GM18870 (cell line): ENCODE results near the gene ACAP2.
A peak's percentile ranks its signal among the peaks of the same experiment; 100 is the strongest.
"Not testable (repeated sequence)": the region's sequence is repeated elsewhere in the genome, so short reads cannot be mapped to it uniquely, and the experiment has no call there.

Source experiments
- ATAC-seq: cut with Tn5 transposase; IDR thresholded peaks from one replicate; pipeline ENCODE4 v1.9.1; 2021; ENCODE audit warnings: moderate library complexity; ENCODE audit not compliant: unreplicated experiment

ACAP2 gene

DNA sequence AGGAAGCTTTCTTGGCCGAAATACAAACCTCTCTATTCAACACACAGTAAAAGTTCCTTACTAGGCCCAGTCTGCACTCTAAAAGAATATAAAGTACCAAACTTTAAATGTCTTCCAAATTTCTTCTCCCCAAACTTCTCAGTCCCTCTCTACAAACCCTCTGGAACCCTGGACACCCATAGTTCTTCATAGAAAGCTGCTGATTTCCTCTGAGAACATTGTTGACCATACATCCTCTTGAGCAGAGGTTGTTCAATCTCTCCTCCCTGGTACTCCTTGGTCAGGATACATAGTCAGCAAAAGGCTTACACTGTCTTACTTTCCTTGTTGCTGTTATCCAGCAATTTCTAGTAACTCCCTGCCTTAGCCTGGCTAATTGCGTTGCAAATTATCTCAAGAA lies 3.1 kb upstream of the ACAP2 start:
- no peak for ATAC-seq

DNA sequence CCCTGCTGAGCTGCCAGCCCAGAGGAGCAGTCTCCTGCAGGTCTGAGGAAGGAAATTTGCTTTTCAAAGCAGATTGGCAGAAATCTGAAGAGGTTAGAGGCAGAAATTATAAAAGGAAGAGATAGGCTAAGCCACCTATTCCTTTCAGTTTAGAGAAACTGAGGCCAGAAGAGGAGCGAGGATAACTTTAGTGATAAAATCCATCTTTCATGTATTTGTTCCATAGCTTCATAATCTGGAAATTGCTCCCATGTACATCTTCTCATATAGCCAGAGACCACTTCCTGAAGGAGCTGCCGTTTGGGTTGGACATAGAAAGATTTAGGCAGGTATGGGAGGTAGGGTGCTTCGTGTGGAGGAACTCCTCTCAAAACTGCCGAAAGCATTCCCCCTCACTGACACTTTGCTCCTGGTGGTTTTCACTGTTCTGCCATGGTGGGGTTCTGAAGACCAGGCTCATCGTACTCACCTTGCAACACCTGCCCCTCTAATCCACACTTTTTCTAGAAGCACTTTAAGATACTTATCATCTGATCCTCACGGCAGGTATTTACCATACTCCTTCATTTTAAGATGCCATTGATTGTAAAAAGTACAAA lies 670 bp upstream of the ACAP2 start:
- no peak for ATAC-seq

DNA sequence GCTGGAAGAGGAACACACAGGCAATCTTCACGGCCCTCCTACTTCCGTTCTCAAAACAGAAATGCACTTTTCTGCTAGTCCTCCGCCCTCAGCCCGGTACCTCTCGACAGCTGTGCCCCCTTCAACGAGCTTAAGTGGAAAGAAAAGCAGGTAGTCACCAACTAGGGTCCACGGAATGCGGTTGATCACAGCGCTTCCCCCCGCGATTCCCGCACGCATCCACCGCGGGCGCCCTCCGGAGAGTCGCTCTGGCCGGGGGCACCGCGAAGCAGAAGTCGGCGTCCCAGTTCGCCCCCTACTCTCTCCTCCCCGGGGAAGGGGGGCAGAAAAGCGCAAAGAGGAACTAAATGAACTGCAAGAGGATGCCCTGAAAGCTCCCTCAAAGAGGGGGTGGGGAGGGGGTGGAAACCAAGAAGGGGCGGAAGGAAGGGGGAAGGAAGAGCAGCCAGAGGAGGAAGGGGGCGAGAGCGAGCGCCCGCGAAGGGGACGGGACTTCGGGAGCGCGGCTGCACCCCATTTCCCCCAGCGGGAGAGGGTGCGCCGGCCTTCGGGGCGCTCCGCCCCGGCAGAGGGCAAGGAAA lies 738 bp downstream of the ACAP2 start:
- peak; percentile 13 for ATAC-seq

DNA sequence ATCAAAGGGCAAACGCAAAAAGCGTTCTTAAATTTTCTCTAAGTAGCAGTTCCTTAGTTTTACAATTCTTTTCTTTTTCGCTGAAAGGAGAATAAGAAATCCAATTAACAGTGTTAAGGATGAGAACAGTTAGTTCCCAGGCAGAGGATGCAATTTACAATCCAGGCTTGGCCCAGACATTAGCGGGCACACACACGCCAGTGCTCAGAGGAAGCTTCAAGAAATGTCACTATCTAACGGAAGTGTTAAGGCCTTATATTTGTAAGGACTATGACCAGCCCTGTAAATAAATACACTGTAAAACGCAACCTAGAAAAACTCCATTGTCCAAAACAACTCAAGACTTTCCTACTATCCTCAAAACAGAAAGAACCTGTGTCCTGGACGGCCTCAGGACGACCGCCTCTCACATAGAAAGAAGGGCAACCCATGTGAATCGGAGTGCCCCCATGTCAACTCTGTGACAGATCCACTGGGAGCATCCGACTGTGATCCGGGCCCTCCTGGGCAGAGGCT lies 1.3 kb downstream of the ACAP2 start:
- no peak for ATAC-seq

DNA sequence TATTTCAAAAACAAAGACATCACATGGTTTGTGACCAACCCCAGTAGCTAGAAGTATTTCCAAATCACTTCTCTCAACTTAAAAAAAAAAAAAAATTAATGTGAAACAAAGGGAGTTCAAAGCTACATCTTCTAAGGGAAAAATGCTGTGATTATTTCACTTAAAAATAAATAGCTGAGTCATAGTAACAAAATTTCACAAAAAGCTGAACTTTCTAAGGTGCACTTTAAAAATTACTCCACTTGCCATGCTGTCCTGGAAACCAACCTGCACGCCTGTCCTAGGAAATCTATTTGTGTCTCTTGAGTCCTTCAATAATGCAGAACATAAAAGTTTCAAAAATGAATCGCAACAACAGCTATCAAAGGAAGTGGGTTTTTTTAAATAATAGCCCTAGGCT lies 1.8 kb downstream of the ACAP2 start:
- no peak for ATAC-seq

DNA sequence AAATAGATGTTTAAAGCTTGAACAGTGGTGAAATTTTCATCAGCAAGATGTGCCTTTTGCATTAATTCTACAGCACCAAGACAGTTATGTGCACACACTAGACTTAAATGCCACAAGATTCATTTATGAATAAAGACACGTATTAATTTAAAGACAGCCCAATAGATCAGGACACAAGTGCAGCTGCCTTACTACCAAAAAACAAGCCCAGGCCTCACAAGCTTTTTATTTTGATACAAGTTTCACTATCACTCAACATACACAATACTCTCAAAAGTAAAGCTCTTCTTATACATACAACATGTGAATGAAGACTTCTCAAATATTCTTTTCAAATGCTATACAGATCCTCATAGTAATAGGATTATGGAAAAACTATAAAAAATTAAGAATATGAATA lies 2.4 kb downstream of the ACAP2 start:
- ATAC-seq: no peak

DNA sequence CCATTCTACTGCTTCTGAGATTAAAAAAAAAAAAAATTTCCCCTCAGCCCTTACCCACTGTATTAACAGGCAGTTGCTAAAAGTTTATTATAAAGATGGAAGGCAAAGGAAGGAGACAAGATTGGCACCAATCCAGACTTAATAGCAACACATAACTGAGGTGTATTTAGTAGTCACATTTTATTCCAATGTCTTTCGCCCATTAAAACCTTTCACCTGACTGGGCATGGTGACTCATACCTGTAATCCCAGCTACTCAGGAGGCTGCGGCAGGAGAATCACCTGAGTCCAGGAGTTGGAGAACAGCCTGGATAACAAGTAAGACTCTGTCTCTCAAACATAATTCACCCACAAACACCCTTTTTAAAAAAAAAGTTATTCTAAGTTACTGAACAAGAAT lies 4.4 kb downstream of the ACAP2 start:
- no peak for ATAC-seq

DNA sequence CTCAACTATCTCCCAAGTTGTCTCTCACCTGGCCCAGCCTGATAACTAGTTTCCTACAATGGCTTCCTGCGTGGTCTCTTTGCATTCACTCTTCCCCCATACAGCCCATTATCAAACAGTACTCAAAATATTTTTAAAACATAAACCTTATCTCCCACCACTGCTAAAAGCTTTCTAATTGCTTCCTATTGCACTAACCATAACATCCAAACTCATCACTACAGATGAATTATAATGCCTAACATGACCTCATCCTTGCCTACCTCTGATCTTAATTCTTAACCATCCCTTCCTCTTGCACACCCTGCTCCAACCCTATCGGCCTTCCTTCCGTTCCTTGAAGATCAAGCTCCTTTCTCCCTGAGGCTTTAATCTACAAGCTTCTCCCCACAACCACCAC lies 17.0 kb downstream of the ACAP2 start:
- ATAC-seq: no peak

DNA sequence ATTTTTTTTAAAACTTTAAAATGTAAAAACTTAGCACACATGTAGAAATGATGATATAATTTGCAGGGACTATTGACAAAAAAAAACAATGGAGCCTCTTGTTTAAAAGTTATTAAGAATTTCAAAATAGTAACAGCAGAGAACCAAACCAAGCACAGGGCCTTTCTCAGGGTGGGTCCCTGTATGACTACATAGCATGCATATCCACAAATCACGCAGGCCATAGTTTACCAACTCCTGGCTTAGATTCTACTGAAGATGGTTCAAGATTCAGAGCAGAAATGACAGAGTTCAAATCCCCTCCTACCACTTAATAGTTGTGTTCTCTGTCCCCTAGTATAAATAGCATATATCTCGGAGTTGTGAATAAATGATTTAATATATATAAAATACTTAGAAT lies 19.0 kb downstream of the ACAP2 start:
- no peak for ATAC-seq

DNA sequence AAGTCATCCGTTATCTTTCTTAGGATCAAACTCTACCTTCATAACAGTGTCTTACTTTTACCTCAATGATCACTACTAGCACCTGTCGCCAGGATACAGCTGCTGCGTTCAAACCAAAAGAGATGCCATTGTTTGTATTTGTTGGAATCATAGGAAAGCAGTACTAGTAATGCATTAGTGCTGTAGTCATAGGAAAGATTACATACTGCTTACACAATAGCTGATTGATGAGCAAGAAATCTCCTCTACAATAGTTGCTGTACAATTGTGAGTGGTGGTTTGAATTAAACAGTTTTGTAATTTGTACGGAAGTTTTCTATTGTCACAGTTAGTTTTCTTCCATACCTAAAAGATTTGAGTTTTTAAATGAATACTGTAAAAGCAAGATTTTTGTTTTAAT lies 21.4 kb downstream of the ACAP2 start:
- ATAC-seq: no peak

DNA sequence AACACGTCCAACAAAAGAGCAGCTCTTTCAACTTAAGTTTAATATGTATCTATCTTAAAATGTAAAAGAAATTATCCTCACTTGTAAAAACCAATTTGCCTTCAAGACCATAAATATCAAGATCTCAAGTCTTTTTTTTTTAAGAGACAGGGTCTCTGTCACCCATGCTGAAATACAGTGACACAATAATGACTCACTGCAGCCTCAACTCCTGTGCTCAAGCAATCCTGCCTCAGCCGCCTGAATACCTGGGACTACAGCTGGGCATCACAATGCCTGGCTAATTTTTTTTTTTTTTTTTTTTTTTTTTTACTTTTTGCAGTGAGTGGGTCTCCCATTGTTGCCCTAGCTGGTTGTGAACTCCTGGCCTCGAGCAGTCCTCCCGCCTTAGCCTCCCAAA lies 26.0 kb downstream of the ACAP2 start:
- no peak for ATAC-seq

DNA sequence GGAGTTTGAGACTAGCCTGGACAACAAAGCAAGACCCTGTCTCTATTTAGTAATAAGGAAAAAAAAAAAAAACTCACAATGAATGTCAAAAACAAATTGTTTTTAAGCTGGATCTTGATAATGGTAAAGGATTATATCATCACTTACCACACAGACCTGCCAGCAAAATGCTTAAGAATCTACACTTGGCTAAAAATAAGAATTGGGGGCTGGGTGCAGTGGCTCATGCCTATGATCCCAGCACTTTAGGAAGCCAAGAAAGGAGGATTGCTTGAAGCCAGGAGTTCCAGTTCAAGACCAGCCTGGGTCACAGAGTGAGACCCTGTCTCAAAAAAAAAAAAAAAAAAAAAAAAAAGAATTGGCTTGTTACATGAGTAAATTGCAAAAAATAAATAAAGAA lies 31.0 kb downstream of the ACAP2 start:
- no peak for ATAC-seq

DNA sequence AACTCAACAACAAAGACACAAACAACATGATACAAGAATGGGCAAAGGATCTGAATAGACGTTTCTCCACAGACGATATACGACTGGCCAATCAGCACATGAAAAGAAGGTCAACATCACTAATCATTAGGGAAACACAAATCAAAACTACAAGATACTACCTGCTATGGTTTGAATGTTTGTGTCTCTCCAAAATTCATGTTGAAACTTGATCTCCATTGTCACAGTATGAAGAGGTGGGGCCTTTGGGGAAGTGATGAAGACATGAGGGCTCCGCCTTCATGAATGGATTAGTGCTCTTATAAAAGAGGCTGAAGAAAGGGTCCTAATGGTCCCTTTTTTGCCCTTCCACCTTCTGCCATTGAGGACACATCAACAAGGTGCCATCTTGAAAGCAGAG lies 32.3 kb downstream of the ACAP2 start:
- ATAC-seq: no peak

DNA sequence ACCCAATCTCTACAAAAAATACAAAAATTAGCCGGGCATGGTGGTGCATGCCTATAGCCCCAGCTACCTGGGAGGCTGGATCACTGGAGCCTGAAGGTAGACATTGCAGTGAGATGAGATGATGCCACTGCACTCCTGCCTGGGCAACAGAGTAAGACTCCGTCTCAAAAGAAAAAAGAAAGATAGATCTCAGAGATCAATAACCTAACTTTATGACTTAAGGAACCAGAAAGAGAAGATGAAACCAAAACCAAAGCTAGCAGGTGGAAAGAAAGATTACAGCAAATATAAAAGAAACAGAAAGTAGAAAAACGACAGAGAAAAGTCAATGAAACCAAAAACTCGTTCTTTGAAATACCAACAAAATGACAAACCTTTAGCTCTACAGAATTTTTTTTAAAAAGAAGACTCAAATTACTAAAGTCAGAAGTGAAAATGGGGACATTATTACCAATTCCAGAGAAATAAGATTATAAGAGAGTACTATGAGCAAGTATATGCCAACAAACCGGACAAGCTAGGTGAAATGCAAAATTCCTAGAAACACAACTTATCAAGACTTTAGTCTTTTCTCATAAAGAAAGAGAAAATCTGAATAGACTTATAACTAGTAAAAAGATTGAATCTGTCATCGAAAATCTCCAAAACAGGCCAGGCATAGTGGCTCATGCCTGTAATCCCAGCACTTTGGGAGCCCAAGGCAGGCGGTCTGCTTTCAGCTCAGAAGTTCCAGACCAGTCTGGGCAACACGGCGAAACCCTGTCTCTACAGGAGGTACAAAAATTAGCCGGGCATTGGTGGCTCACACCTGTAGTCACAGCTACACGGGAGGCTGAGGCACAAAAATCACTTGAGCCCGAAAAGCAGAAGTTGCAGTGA lies 35.0 kb downstream of the ACAP2 start:
- ATAC-seq: no peak

DNA sequence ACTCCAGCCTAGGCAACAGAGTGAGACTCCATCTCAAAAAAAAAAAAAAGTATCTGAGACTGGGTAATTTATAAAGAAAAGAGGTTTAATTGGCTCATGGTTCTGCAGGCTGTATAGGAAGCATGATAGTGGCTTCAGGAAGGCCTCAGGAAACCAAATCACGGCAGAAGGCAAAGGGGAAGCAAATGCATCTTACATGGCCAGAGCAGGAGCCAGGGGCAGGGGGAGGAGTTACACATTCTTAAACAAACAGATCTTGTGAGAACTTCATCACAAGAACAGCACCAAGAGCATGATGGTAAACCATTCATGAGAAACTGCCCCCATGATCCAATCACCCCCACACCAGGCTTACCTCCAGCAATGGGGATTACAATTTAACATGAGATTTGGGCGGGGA lies 37.2 kb downstream of the ACAP2 start:
- no peak for ATAC-seq

DNA sequence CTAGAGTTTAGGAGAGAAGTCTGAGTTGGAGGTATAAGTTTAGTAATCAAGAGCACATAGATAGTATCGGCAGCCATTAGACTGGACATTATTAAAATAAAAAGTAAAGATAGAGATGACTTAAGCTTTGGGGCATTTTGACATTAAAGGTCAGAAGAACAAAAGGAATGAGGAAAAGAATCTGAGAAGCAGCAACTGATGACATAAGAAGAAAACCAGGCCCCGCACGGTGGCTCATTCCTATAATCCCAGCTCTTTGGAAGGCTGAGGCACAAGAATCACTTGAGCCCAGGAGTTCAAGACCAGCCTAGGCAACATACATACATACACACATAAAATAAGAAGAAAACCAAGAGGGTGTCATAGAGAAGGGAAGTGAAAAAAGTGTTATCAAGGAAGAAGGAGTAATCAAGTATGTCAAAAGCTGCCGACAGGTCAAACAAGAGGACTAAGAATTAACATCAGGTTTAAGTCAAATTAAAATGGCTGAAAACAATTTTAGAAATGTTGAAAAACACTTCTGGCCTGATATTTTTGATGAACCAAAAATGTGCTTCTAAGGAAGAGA lies 38.9 kb downstream of the ACAP2 start:
- ATAC-seq: no peak

DNA sequence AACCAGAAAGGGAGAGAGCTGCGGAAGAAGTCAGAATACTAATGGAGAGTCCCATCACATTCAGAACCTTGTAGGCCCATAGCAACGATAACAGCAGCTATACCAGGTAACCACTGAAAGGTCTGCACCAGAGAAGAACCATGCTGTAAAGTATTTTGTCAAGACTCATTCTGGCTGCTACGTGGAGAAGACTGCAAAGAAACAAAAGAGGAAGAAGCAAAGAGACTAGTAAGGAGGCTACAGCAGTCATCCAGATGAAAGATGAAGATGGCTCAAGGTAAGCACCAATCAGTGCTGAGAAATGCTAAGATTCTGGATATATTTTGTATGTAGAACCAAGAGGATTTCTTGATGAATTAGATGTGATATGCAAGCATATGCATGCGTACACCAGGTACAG lies 39.6 kb downstream of the ACAP2 start:
- ATAC-seq: no peak

DNA sequence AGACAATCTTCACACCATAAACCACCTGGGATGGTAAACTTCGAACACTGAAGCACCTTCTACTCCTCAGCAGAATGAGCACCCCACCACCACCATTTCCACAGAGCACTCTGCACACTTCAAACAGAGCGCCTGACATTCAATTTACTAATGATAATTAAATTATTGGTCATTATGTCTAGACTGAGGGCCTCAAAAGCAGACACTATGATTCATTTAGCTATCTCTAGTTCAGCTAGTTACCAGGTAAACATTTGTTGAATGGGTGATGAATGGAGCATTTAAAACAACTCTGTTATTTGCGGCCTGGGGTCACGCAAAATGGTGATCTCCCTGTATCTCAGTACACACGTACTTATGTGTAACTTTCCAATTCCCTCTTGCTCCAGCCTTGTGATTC lies 40.9 kb downstream of the ACAP2 start:
- no peak for ATAC-seq

DNA sequence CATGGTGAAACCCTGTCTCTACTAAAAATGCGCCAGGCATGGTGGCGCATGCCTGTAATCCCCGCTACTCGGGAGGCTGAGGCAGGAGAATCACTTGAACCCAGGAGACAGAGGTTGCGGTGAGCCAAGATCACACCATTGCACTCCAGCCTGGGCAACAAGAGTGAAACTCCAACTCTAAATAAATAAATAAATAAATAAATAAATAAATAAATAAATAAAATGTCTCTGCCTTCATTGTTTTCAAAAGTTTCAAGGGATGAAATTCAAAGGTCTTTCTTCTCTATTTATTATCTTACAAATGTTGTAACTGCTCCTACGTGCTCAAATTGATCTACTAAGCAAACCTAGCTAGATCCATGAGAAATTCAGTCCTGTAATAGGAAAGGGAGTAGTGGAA lies 44.4 kb downstream of the ACAP2 start:
- not testable (repeated sequence) for ATAC-seq

DNA sequence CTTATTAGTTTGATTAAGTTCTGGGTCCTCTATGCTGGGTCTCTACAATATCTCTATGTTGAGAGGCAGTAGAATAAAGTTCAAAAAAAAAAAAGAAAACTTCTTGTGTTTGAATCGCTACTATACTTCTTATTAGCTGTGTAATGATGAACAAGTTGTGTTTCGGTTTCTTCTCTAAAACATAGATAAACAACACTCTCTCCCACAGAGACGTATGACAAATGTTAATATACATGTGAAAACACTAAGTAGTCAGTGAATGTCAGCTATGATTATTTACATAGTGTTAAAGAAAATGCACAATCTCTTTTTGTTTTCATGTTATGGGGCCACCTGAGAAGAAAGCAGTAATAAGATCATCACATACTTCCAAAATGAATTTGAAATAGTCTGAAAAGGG lies 45.3 kb downstream of the ACAP2 start:
- no peak for ATAC-seq

DNA sequence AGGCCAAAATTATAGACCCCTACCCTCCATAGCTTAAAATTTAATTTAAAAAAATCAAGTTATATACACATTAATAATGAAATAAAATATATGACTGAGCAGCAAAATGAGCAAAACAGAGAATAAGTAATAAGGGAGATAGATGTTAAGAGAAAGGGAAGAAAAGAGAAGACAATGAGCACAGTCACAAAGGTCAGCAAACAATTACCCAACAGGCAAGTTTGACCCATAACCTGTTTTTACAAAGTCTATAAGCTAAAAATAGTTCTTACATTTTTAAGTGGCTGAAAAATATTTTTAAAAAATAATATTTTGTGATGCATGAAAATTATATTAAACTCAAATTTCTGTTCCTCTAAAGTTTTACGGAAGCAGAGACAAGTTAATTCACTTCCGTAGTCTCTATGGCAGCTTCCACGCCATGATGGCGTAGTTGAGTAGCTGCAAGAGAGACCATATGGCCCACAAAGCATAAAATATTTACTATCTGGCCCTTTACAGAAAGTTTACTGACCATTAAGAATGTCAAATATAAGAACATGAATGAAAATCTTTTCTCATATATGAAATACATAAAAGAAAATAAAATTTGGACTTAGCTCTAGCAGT lies 47.5 kb downstream of the ACAP2 start:
- no peak for ATAC-seq
